HFFc6 (cell line): ENCODE measurements around the gene NR1H4. TPM values are rescaled to one million over a fixed set of nuclear protein-coding genes. Genes with fewer than 3 reads are reported as not detected.

Experiments
- DNase-seq: peaks from one replicate; pipeline ENCODE4 v3.0.0-alpha.2; 2018
- H3K27ac Mint-ChIP-seq: 2 replicates; pipeline ENCODE4 v1.8.0; 2020; ENCODE audit warnings: mild to moderate bottlenecking, mixed read lengths
- H3K27me3 Mint-ChIP-seq: 2 replicates; pipeline ENCODE4 v1.8.0; 2021; ENCODE audit warnings: mild to moderate bottlenecking, moderate library complexity, mixed read lengths; ENCODE audit not compliant: insufficient read depth
- H3K36me3 Mint-ChIP-seq: 2 replicates; pipeline ENCODE4 v1.8.0; 2021; ENCODE audit warnings: low read depth, mixed read lengths
- H3K4me1 Mint-ChIP-seq: 2 replicates; pipeline ENCODE4 v1.8.0; 2020; ENCODE audit warnings: low read depth, mixed read lengths
- H3K4me3 Mint-ChIP-seq: 2 replicates; pipeline ENCODE4 v1.8.0; 2020; ENCODE audit warnings: mild to moderate bottlenecking, moderate library complexity, mixed read lengths
- H3K9me3 Mint-ChIP-seq: 2 replicates; pipeline ENCODE4 v1.8.0; 2020; ENCODE audit warnings: mild to moderate bottlenecking, mixed read lengths
- CTCF ChIP-seq: fragments of 200-600 bp; sonication (generic); IDR thresholded peaks from 2 replicates; pipeline ENCODE4 v1.5.0; 2021; ENCODE audit warnings: antibody characterized with exemption, mild to moderate bottlenecking
- total RNA-seq, 6 experiments: library from RNA; stranded (reverse); fragmentation: NEBNext Ultra II Directional; extraction: Animal tissue kit (Norgen Biotek cat#: 25700); gene quantifications; 2 replicates in 1 of 6; 3 replicates in 5 of 6; pipeline ENCODE4 v1.2.3, GENCODE V29; 2021

The NR1H4 gene
- total RNA-seq, 6 experiments from 2014 or later: not detected

- Mint-ChIP-seq H3K4me3 (no peak overlapping the region), H3K9me3 (peaks cover 5% of the 10 kb centered on the region; the same call in 1 of the 2 replicates), H3K27me3 (no peaks in the 10 kb centered on the region; the same call in 1 of the 2 replicates), H3K27ac (no peak overlapping the region), H3K36me3 (no peaks in the 10 kb centered on the region), H3K4me1 (no peaks in the 10 kb centered on the region)
- DNase-seq: no peak
- TF ChIP-seq CTCF: no peak
Observed at GRCh38 chr12:100491104-100491503, 17.4 kb downstream of the NR1H4 start.

GRCh38 chr12:100493396-100494012 is 19.8 kb downstream of the NR1H4 start:
- Mint-ChIP-seq H3K27me3 (no peaks in the 10 kb centered on the region; the same call in 1 of the 2 replicates), H3K4me3 (no peak overlapping the region), H3K4me1 (no peaks in the 10 kb centered on the region), H3K36me3 (no peaks in the 10 kb centered on the region), H3K27ac (no peak overlapping the region), H3K9me3 (peaks cover 22% of the 10 kb centered on the region; the same call in 1 of the 2 replicates)
- TF ChIP-seq CTCF: no peak
- no peak for DNase-seq

GRCh38 chr12:100494026-100494425 is 20.4 kb downstream of the NR1H4 start:
- no peaks in the 10 kb centered on the region for H3K36me3 Mint-ChIP-seq
- H3K27me3 Mint-ChIP-seq: no peaks in the 10 kb centered on the region; the same call in 1 of the 2 replicates
- no peak for TF ChIP-seq CTCF
- no peak overlapping the region for H3K27ac Mint-ChIP-seq
- H3K4me3 Mint-ChIP-seq: no peak overlapping the region
- H3K4me1 Mint-ChIP-seq: no peaks in the 10 kb centered on the region
- no peak for DNase-seq
- peaks cover 22% of the 10 kb centered on the region; the same call in 1 of the 2 replicates for H3K9me3 Mint-ChIP-seq

GRCh38 chr12:100494538-100494937 is 20.9 kb downstream of the NR1H4 start:
- H3K27me3 Mint-ChIP-seq: no peaks in the 10 kb centered on the region; the same call in 1 of the 2 replicates
- H3K4me1 Mint-ChIP-seq: no peaks in the 10 kb centered on the region

GRCh38 chr12:100497105-100497795 is 23.6 kb downstream of the NR1H4 start:
- H3K27me3 Mint-ChIP-seq: no peaks in the 10 kb centered on the region
- H3K36me3 Mint-ChIP-seq: no peaks in the 10 kb centered on the region
- no peaks in the 10 kb centered on the region for H3K4me1 Mint-ChIP-seq
- H3K9me3 Mint-ChIP-seq: peaks cover 19% of the 10 kb centered on the region; the same call in 1 of the 2 replicates
- DNase-seq: no peak
- H3K27ac Mint-ChIP-seq: no peak overlapping the region
- no peak for TF ChIP-seq CTCF
- no peak overlapping the region for H3K4me3 Mint-ChIP-seq

More at GRCh38 chr12:100494538-100494937, 20.9 kb downstream of the NR1H4 start:
- H3K36me3 Mint-ChIP-seq: no peaks in the 10 kb centered on the region
- H3K27ac Mint-ChIP-seq: no peak overlapping the region
- no peak overlapping the region for H3K4me3 Mint-ChIP-seq
- H3K9me3 Mint-ChIP-seq: peaks cover 22% of the 10 kb centered on the region; the same call in 1 of the 2 replicates
- TF ChIP-seq CTCF: no peak
- DNase-seq: no peak
